Esophagus squamous epithelium (tissue), 4 donors: ENCODE data around the gene MINK1.

Source experiments
- POLR2A ChIP-seq, 4 donors: fragments of 450-650 bp; IDR thresholded peaks; one replicate each; pipeline ENCODE4 v1.6.1; 2017; ENCODE audit warnings: antibody characterized with exemption in 4 of 4, mild to moderate bottlenecking in 4 of 4, moderate library complexity in 3 of 4
- TF ChIP-seq, protein P1 (sequence below), 6 experiments: fragments of 450-650 bp in 4 of 6; fragments of 200-600 bp in 2 of 6; sonication (generic) in 2 of 6; IDR thresholded peaks; one replicate each; pipeline ENCODE4 v1.5.1; 2016 to 2019; ENCODE audit warnings: antibody characterized with exemption in 6 of 6, mild to moderate bottlenecking in 4 of 6, moderate library complexity in 4 of 6

DNA sequence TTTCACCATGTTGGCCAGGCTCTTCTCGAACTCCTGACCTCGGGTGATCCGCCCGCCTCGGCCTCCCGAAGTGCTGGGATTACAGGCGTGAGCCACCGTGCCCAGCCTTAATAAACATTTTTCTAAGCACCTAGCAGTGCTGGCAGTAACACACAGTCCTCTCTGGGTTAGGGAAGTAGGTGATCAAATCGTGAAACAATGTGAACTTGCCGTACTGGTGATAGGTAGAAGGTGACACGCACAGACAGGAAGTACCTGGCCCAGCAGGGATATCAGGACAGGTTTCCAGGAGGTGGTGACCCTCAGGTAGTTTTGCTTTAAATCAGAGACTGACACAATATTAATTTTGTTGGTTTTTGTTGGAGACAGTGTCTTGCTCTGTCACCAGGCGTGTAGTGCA lies 21.7 kb upstream of the MINK1 start:
- TF ChIP-seq, protein P1, sequence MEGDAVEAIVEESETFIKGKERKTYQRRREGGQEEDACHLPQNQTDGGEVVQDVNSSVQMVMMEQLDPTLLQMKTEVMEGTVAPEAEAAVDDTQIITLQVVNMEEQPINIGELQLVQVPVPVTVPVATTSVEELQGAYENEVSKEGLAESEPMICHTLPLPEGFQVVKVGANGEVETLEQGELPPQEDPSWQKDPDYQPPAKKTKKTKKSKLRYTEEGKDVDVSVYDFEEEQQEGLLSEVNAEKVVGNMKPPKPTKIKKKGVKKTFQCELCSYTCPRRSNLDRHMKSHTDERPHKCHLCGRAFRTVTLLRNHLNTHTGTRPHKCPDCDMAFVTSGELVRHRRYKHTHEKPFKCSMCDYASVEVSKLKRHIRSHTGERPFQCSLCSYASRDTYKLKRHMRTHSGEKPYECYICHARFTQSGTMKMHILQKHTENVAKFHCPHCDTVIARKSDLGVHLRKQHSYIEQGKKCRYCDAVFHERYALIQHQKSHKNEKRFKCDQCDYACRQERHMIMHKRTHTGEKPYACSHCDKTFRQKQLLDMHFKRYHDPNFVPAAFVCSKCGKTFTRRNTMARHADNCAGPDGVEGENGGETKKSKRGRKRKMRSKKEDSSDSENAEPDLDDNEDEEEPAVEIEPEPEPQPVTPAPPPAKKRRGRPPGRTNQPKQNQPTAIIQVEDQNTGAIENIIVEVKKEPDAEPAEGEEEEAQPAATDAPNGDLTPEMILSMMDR (IDR thresholded peaks at IDR 0.05): no peak
- TF ChIP-seq POLR2A (IDR thresholded peaks at IDR 0.05): no peak
